GM13976 (cell line): ENCODE results near the gene DDX17.

Experiments used
- DNase-seq: peaks from one replicate; pipeline ENCODE4 v3.0.0; 2012; ENCODE audit warnings: low spot score
- CTCF ChIP-seq: IDR thresholded peaks from 2 replicates; pipeline ENCODE4 v1.5.1; 2012; ENCODE audit warnings: borderline replicate concordance, mild to moderate bottlenecking; ENCODE audit not compliant: insufficient read depth; ENCODE audit errors: extremely low read depth, missing control alignments, control extremely low read depth
- in situ Hi-C: fragments of 300-500 bp; cut with MboI; formaldehyde crosslinking; loops from one replicate; pipeline ENCODE4 v1.12.0; 2022; ENCODE audit warnings: low sequenced_read_pairs, mixed read lengths, inconsistent platforms; ENCODE audit not compliant: unreplicated experiment

The DDX17 gene

GRCh38 chr22:38494498-38494897 is 11.6 kb downstream of the DDX17 start:
- TF ChIP-seq CTCF, result no peak
- no peak for DNase-seq
- in situ Hi-C loops, result no loop called here

- in situ Hi-C loops, result no loop called here
- DNase-seq, result no peak
- TF ChIP-seq CTCF, result no peak
Measured at GRCh38 chr22:38491707-38492348, 14.3 kb downstream of the DDX17 start.

- no peak for TF ChIP-seq CTCF
- DNase-seq, result no peak
- in situ Hi-C loops, result no loop called here
Measured at GRCh38 chr22:38490915-38491314, 15.2 kb downstream of the DDX17 start.

GRCh38 chr22:38490475-38490874 is 15.6 kb downstream of the DDX17 start:
- DNase-seq, result no peak
- TF ChIP-seq CTCF, result no peak
- in situ Hi-C loops, result no loop called here

- no peak for DNase-seq
- TF ChIP-seq CTCF, result no peak
- in situ Hi-C loops, result no loop called here
Measured at GRCh38 chr22:38489561-38490145, 16.5 kb downstream of the DDX17 start.

GRCh38 chr22:38489142-38489541 is 17.0 kb downstream of the DDX17 start:
- in situ Hi-C loops, result no loop called here
- no peak for TF ChIP-seq CTCF
- DNase-seq, result no peak
